K562 (cell line): ENCODE results near the gene LSM4. TPM values are rescaled to one million over a fixed set of nuclear protein-coding genes. Genes with fewer than 3 reads are reported as not detected.

Experiments used
- BCOR ChIP-seq: fragments of 450-650 bp; IDR thresholded peaks from 2 replicates; pipeline ENCODE4 v1.6.1; 2016
- GTF3C2 ChIP-seq: IDR thresholded peaks from 3 replicates; pipeline ENCODE4 v1.6.1; 2011; ENCODE audit warnings: borderline replicate concordance, mild to moderate bottlenecking, moderate library complexity; ENCODE audit not compliant: insufficient read length; ENCODE audit errors: extremely low read depth
- MED1 ChIP-seq: sonication (generic); formaldehyde crosslinking; IDR thresholded peaks from 2 replicates; pipeline ENCODE4 v1.8.1; 2023; ENCODE audit warnings: missing genetic modification reagents, borderline replicate concordance
- MGA ChIP-seq: fragments of 450-650 bp; IDR thresholded peaks from 2 replicates; pipeline ENCODE4 v1.6.1; 2016; ENCODE audit warnings: mild to moderate bottlenecking, moderate library complexity
- NEUROD1 ChIP-seq: fragments of 150-350 bp; IDR thresholded peaks from 2 replicates; pipeline ENCODE4 v1.6.1; 2014; ENCODE audit warnings: borderline replicate concordance, low read length, low read depth; ENCODE audit not compliant: partially characterized antibody
- STAT6 ChIP-seq: sonication (generic); formaldehyde crosslinking; IDR thresholded peaks from 2 replicates; pipeline ENCODE4 v1.8.1; 2023; ENCODE audit warnings: mild to moderate bottlenecking, missing genetic modification reagents
- ZNF436 ChIP-seq: fragments of 250-450, 450-650 bp; sonication (Bioruptor Pico); formaldehyde crosslinking; IDR thresholded peaks from 2 replicates; pipeline ENCODE4 v1.7.0; 2020; ENCODE audit warnings: mild to moderate bottlenecking
- ZZZ3 ChIP-seq: fragments of 450-650 bp; IDR thresholded peaks from 2 replicates; pipeline ENCODE4 v1.6.1; 2016; ENCODE audit warnings: antibody characterized with exemption, mild to moderate bottlenecking, moderate library complexity
- polyA plus RNA-seq, 8 experiments: library from polyadenylated mRNA; depleted of rRNA in 4 of 8; stranded (reverse) in 5 of 8; unstranded in 3 of 8; fragments of >200 nt; fragmentation: Nextera tagmentation in 2 of 8; fragmentation: Illumina TruSeq in 1 of 8; extraction: Ambion mirVana in 2 of 8; extraction: Trizol in 1 of 8; gene quantifications; 2 replicates each; pipeline versions ENCODE4 v1.2.1 to v1.2.3, GENCODE V29; 2011 to 2014; ENCODE audit warnings: inconsistent platforms in 1 of 8, missing spikeins in 1 of 8
- total RNA-seq, 7 experiments: library from RNA; depleted of rRNA in 6 of 7; stranded (reverse); fragments of >200 nt in 6 of 7; fragmentation: Illumina TruSeq in 2 of 7; extraction: Trizol in 2 of 7; gene quantifications; 2 replicates each; pipeline versions ENCODE4 v1.2.1 to v1.2.3, GENCODE V29; 2011 to 2021; ENCODE audit warnings: low replicate concordance in 1 of 7

The LSM4 gene
- total and polyA plus RNA-seq, 9 of the 15 experiments (the other 6 are each of a cell fraction or from before 2014, with no cell fraction given): 11.9 to 763 (median 202) TPM

GRCh38 chr19:18304458-18305310 is 18.2 kb downstream of the LSM4 start (continued):
- TF ChIP-seq MGA (no peak), GTF3C2 (no peak), MED1 (CRISPR knock-in tag) (no peak), NEUROD1 (peak; percentile 73), ZZZ3 (no peak), STAT6 (CRISPR knock-in tag) (no peak), BCOR (no peak), ZNF436 (no peak)
